PC-9 (cell line): ENCODE data around the gene IGF2BP2.

Experiments used
- EZH2 ChIP-seq: fragments of 200-600 bp; sonication (generic); IDR thresholded peaks from 2 replicates; pipeline ENCODE4 v1.8.0; 2017; ENCODE audit warnings: antibody characterized with exemption, low read depth
- TF ChIP-seq, protein P1 (sequence below): fragments of 200-600 bp; sonication (generic); conservative IDR thresholded peaks from 2 replicates; pipeline ENCODE4 v1.6.1; 2017; ENCODE audit warnings: mixed run types, antibody characterized with exemption, mild to moderate bottlenecking, moderate library complexity

DNA sequence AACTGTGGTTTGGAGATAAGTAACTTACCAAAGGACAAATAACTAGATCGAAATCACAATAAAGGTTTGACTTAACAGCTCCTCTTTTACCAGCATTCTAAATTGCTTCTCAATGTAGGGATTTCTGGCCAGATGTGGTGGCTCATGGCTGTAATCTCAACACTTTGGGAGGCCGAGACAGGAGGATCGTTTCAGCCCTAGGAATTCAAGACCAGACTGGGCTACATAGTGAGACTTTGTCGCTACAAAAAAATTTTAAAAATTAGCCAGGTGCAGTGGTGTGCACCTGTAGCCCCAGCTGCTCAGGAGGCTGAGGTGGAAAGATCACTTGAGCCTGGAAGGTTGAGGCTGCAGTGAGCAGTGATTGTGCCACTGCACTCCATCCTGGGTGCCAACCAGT, 17.4 kb upstream of the IGF2BP2 start:
- TF ChIP-seq, protein P1, sequence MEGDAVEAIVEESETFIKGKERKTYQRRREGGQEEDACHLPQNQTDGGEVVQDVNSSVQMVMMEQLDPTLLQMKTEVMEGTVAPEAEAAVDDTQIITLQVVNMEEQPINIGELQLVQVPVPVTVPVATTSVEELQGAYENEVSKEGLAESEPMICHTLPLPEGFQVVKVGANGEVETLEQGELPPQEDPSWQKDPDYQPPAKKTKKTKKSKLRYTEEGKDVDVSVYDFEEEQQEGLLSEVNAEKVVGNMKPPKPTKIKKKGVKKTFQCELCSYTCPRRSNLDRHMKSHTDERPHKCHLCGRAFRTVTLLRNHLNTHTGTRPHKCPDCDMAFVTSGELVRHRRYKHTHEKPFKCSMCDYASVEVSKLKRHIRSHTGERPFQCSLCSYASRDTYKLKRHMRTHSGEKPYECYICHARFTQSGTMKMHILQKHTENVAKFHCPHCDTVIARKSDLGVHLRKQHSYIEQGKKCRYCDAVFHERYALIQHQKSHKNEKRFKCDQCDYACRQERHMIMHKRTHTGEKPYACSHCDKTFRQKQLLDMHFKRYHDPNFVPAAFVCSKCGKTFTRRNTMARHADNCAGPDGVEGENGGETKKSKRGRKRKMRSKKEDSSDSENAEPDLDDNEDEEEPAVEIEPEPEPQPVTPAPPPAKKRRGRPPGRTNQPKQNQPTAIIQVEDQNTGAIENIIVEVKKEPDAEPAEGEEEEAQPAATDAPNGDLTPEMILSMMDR = no peak
- TF ChIP-seq EZH2 = no peak
